CD4-positive, CD25-positive, alpha-beta regulatory T cell (primary cell): ENCODE measurements around the gene VEGFA. TPM values are rescaled to one million over a fixed set of nuclear protein-coding genes. Genes with fewer than 3 reads are reported as not detected.

ENCODE experiments used
- ATAC-seq, 2 donors: fragments of 150-1000 bp; cut with Tn5 transposase; one replicate each; pipeline ENCODE4 v1.10.0; 2021; ENCODE audit warnings: low read depth in 2 of 2, moderate number of reproducible peaks in 2 of 2, moderate library complexity in 1 of 2
- DNase-seq, 3 donors: peaks; one replicate each; pipeline versions ENCODE4 v3.0.0 to v3.0.0-alpha.2; 2012 to 2022; ENCODE audit warnings: mixed read lengths in 1 of 3
- H3K27ac ChIP-seq: one replicate; pipeline ENCODE4 v1.7.0; 2013; ENCODE audit warnings: mild to moderate bottlenecking, low read length; ENCODE audit not compliant: insufficient read depth, poor library complexity, severe bottlenecking
- H3K27me3 ChIP-seq: one replicate; pipeline ENCODE4 v1.7.0; 2013; ENCODE audit warnings: low read length; ENCODE audit not compliant: control insufficient read depth, insufficient read depth
- H3K36me3 ChIP-seq: one replicate; pipeline ENCODE4 v1.7.0; 2013; ENCODE audit warnings: mild to moderate bottlenecking, low read length, moderate library complexity; ENCODE audit not compliant: control insufficient read depth, insufficient read depth
- H3K4me1 ChIP-seq: 2 replicates; pipeline ENCODE4 v1.7.0; 2013; ENCODE audit warnings: mild to moderate bottlenecking, low read length; ENCODE audit not compliant: insufficient read depth, control insufficient read depth, poor library complexity, severe bottlenecking
- H3K4me3 ChIP-seq: one replicate; pipeline ENCODE4 v1.7.0; 2013; ENCODE audit warnings: low read depth, mild to moderate bottlenecking, low read length, moderate library complexity
- H3K9me3 ChIP-seq, 2 experiments: 1 replicate in 1 of 2; 2 replicates in 1 of 2; pipeline ENCODE4 v1.7.0; 2013; ENCODE audit warnings: low read length in 2 of 2, mild to moderate bottlenecking in 1 of 2, moderate library complexity in 1 of 2; ENCODE audit not compliant: control insufficient read depth in 2 of 2
- H3K27ac Mint-ChIP-seq, 3 donors: one replicate each; pipeline ENCODE4 v1.8.0; 2020 to 2022; ENCODE audit warnings: mild to moderate bottlenecking in 3 of 3, mixed read lengths in 3 of 3, moderate library complexity in 2 of 3
- H3K27me3 Mint-ChIP-seq: one replicate; pipeline ENCODE4 v1.8.0; 2022; ENCODE audit warnings: mild to moderate bottlenecking, mixed read lengths
- H3K36me3 Mint-ChIP-seq: one replicate; pipeline ENCODE4 v1.8.0; 2020; ENCODE audit warnings: mixed read lengths
- H3K4me1 Mint-ChIP-seq, 4 donors: one replicate each; pipeline ENCODE4 v1.8.0; 2020 to 2022; ENCODE audit warnings: mixed read lengths in 4 of 4, mild to moderate bottlenecking in 1 of 4
- H3K4me3 Mint-ChIP-seq, 4 donors: one replicate each; pipeline ENCODE4 v1.8.0; 2020 to 2022; ENCODE audit warnings: mild to moderate bottlenecking in 4 of 4, mixed read lengths in 4 of 4, moderate library complexity in 3 of 4
- H3K9me3 Mint-ChIP-seq, 7 donors: one replicate each; pipeline ENCODE4 v1.8.0; 2020 to 2022; ENCODE audit warnings: mixed read lengths in 7 of 7, mild to moderate bottlenecking in 3 of 7, moderate library complexity in 2 of 7
- polyA plus RNA-seq, 4 donors: library from polyadenylated mRNA; unstranded; fragments of 300-500 nt; fragmentation: Illumina TruSeq; gene quantifications; one replicate each; pipeline ENCODE4 v1.2.3, GENCODE V29; 2021
- total RNA-seq: library from RNA; stranded (reverse); gene quantifications from one replicate; pipeline ENCODE4 v1.2.3, GENCODE V29; 2022

Gene VEGFA
- total and polyA plus RNA-seq, 5 donors from 2014 or later = 0.01 to 0.22 (median 0.13) TPM; not detected in 2

DNA sequence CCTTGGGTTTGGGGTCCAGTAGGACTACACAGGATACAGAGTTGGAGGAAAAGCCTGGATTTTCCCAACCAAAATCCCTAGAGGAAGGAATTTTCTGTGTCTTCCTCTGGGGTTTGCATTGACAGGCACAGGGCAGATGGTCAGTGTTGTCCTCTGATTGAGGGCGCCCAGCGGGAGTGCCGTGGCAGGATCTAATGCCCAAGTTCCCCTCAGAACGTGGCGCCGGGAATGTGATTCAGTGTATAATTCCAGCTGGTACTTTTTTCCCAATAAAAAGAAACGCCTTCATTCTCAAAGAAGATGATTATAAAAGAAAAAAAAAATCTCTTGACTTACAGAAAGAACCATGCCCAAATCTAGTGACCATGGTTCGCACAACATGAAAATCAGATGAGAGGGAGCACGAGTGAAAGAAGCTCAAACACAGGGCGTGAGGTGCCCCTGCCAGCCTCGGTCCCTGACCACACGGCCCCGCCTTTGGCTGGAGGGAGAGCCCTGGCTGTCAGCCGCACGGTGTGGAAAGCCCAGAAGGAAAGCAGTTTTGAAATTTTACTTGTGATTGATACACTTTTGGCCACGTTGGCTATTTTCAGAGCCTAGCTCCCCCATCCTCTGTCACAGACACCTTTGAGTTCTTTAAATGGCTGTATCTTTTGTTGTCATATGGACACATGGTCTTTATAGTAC is 31.6 kb downstream of the VEGFA start:
- Histone ChIP-seq H3K4me3 (no peak overlapping the region), H3K4me1 (no peaks in the 10 kb centered on the region), H3K36me3 (no peaks in the 10 kb centered on the region), H3K27ac (no peak overlapping the region), H3K9me3 (no peaks in the 10 kb centered on the region), H3K27me3 (no peaks in the 10 kb centered on the region)
- no peak for ATAC-seq
- peaks cover 0 to 8% (median 3%) of the 10 kb centered on the region in 4 donors for H3K4me1 Mint-ChIP-seq
- DNase-seq = no peak
- no peak overlapping the region for H3K27ac Mint-ChIP-seq
- no peaks in the 10 kb centered on the region for H3K9me3 Mint-ChIP-seq
- no peaks in the 10 kb centered on the region for H3K36me3 Mint-ChIP-seq
- no peaks in the 10 kb centered on the region for H3K27me3 Mint-ChIP-seq
- no peak overlapping the region for H3K4me3 Mint-ChIP-seq

GRCh38 chr6:43803055-43803782 is 33.2 kb downstream of the VEGFA start:
- Histone ChIP-seq H3K9me3 (no peaks in the 10 kb centered on the region), H3K27ac (no peak overlapping the region), H3K4me1 (no peaks in the 10 kb centered on the region), H3K4me3 (no peak overlapping the region), H3K27me3 (no peaks in the 10 kb centered on the region), H3K36me3 (no peaks in the 10 kb centered on the region)
- H3K9me3 Mint-ChIP-seq = no peaks in the 10 kb centered on the region
- no peak overlapping the region for H3K4me3 Mint-ChIP-seq
- H3K27me3 Mint-ChIP-seq = peaks cover 4% of the 10 kb centered on the region
- ATAC-seq (no peak), DNase-seq (no peak)
- H3K27ac Mint-ChIP-seq = no peak overlapping the region
- peaks cover 0 to 8% (median 1%) of the 10 kb centered on the region in 4 donors for H3K4me1 Mint-ChIP-seq
- H3K36me3 Mint-ChIP-seq = no peaks in the 10 kb centered on the region

DNA sequence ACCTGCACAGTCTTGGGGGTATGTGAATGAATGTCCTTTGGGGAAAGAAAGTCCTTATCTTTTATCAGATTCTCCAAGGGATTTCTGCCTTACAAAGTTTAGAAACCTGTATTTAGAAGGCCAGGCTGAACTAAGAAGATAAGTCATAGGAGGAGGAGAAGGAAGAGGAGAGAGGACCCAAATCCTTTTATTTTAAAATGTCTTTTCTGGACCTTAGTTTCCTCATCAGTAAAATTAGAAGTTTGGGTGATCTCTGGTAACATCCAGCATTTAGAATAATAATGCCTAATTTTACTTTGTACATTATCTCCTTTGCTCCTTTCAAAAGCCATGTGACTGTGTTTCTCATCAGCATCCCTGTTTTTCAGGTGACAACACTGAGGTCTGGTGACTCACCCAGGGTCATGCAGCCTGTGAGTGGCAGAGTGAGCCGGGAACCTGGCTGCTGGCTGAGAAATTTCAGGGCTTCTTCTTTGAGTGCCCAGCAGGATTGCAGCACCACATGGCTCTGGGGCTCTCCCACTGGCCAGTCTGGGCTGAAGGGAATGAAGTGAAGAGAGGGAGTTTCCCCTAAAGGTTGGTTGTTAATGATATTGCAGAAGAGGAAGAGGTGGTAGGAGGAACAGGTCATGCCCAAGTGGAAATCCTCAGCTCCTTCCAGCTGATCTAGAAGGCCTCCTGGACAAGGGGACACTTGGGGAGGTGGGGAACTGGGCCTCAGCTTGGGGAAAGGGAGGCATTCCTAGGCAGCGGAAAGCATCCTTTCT is 34.0 kb downstream of the VEGFA start:
- DNase-seq = no peak
- no peaks in the 10 kb centered on the region for H3K4me1 ChIP-seq
- H3K27me3 ChIP-seq = no peaks in the 10 kb centered on the region
- no peak overlapping the region for H3K27ac ChIP-seq
- no peaks in the 10 kb centered on the region for H3K36me3 ChIP-seq
- Mint-ChIP-seq H3K27ac (peak overlapping the region in 1 of 3 donors; percentile 26), H3K9me3 (no peaks in the 10 kb centered on the region), H3K27me3 (peaks cover 6% of the 10 kb centered on the region), H3K36me3 (no peaks in the 10 kb centered on the region), H3K4me3 (no peak overlapping the region), H3K4me1 (peaks cover 0 to 8% (median 1%) of the 10 kb centered on the region in 4 donors)
- H3K4me3 ChIP-seq = no peak overlapping the region
- no peak for ATAC-seq
- H3K9me3 ChIP-seq = no peaks in the 10 kb centered on the region

DNA sequence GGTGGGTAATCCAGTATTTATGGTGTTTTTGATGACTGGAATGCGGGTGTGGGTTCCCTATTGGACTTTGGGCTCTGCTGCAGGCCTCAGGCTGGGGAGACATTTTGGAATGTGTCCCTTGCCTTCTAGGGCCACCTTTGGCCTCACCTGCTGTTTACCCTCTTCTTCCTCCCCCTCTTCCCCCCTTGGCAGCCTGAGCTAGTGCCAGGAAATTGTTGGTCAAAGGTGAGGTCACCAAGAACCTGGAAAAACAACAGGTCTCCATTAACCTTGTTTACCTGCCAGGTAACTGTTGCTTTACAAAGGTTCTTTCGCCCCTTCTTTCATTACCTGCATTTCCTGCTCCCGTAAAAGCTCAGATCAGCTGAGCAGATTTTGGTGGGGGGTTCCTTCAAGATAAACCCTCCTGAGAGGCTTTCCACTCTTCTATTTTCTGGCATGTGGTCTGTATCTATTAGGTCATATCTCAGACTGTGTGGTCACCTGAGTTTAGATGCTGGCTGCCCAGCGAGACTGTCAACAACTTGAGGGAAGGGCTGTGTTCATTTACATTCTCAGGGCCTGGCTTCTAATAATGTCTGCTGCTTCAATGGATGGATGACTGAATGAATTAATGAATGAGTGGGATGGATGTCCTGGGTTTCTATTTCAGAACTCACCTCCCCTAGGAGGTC is 34.7 kb downstream of the VEGFA start:
- H3K27me3 Mint-ChIP-seq = peaks cover 6% of the 10 kb centered on the region
- ATAC-seq (no peak), DNase-seq (no peak)
- Histone ChIP-seq H3K27me3 (no peaks in the 10 kb centered on the region), H3K4me1 (no peaks in the 10 kb centered on the region), H3K9me3 (no peaks in the 10 kb centered on the region), H3K4me3 (no peak overlapping the region), H3K36me3 (no peaks in the 10 kb centered on the region), H3K27ac (no peak overlapping the region)
- no peak overlapping the region for H3K27ac Mint-ChIP-seq
- peaks cover 0 to 6% (median 1%) of the 10 kb centered on the region in 4 donors for H3K4me1 Mint-ChIP-seq
- H3K36me3 Mint-ChIP-seq = no peaks in the 10 kb centered on the region
- no peak overlapping the region for H3K4me3 Mint-ChIP-seq
- no peaks in the 10 kb centered on the region for H3K9me3 Mint-ChIP-seq

DNA sequence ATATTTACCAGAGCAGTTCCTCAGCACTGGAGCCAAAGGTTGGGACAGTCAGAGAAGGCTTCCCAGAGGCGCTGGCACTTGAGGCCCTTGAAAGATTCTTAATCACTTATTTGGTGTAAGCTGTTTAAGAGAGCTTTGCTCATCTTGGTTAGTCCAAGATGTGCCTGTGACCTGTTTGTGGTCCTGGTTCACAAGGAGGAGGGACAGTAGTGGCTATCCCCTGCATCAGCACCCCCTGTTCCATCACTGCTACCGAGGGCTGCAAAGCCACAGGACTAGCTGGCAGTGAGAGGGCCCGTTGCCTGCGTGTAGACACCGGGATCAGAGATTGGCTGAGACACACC is 35.7 kb downstream of the VEGFA start:
- Mint-ChIP-seq H3K27ac (no peak overlapping the region), H3K4me3 (no peak overlapping the region), H3K27me3 (peaks cover 6% of the 10 kb centered on the region), H3K9me3 (no peaks in the 10 kb centered on the region), H3K36me3 (no peaks in the 10 kb centered on the region), H3K4me1 (no peaks in the 10 kb centered on the region)
- no peaks in the 10 kb centered on the region for H3K27me3 ChIP-seq
- no peaks in the 10 kb centered on the region for H3K4me1 ChIP-seq
- H3K36me3 ChIP-seq = no peaks in the 10 kb centered on the region
- no peak overlapping the region for H3K27ac ChIP-seq
- no peaks in the 10 kb centered on the region for H3K9me3 ChIP-seq
- ATAC-seq = no peak
- DNase-seq = no peak
- no peak overlapping the region for H3K4me3 ChIP-seq

GRCh38 chr6:43806043-43806757 is 36.2 kb downstream of the VEGFA start:
- Histone ChIP-seq H3K4me1 (no peaks in the 10 kb centered on the region), H3K9me3 (no peaks in the 10 kb centered on the region), H3K27me3 (no peaks in the 10 kb centered on the region), H3K27ac (no peak overlapping the region), H3K36me3 (no peaks in the 10 kb centered on the region), H3K4me3 (no peak overlapping the region)
- Mint-ChIP-seq H3K4me1 (no peaks in the 10 kb centered on the region), H3K36me3 (no peaks in the 10 kb centered on the region), H3K9me3 (no peaks in the 10 kb centered on the region), H3K4me3 (no peak overlapping the region), H3K27me3 (peaks cover 6% of the 10 kb centered on the region), H3K27ac (no peak overlapping the region)
- no peak for ATAC-seq
- no peak for DNase-seq

GRCh38 chr6:43806758-43807227 is 36.8 kb downstream of the VEGFA start:
- Histone ChIP-seq H3K9me3 (no peaks in the 10 kb centered on the region), H3K4me3 (no peak overlapping the region), H3K4me1 (no peaks in the 10 kb centered on the region), H3K27me3 (no peaks in the 10 kb centered on the region), H3K27ac (no peak overlapping the region), H3K36me3 (no peaks in the 10 kb centered on the region)
- Mint-ChIP-seq H3K9me3 (no peaks in the 10 kb centered on the region), H3K27ac (no peak overlapping the region), H3K4me3 (no peak overlapping the region), H3K36me3 (no peaks in the 10 kb centered on the region), H3K4me1 (no peaks in the 10 kb centered on the region), H3K27me3 (peaks cover 6% of the 10 kb centered on the region)
- no peak for ATAC-seq
- DNase-seq = no peak
